EL (cell line): ENCODE measurements around the gene ELK3.

Source experiments
- DNase-seq: peaks from one replicate; pipeline ENCODE4 v3.0.0-alpha.2; 2016

The ELK3 gene

GRCh38 chr12:96215919-96216273 is 21.7 kb downstream of the ELK3 start:
- DNase-seq = no peak

- no peak for DNase-seq
These were observed 25.0 kb downstream of the ELK3 start for GRCh38 chr12:96218989-96219678.

- DNase-seq = peak; percentile 98
These were observed 25.6 kb downstream of the ELK3 start for GRCh38 chr12:96219700-96220206.

DNA sequence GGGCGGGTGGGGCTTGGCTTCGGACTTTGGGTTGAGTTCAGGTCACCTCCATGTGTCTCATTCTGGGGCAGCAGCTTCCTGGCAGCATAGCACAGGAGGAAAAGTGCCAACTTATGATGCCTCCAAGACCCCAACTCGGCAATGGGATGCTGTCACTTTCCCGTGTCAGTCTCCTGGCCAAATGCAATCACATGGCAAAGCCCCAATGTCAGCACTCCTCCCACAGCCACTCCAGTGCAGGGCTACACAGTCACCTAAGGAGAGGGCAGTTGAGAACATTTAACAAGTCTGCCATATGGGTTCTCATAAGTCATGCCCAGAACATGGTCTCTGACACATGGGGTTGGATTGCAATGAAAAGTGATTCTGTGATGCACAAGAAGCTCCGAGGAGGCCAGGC is 26.7 kb downstream of the ELK3 start:
- peak; percentile 64 for DNase-seq

GRCh38 chr12:96221391-96221790 is 27.2 kb downstream of the ELK3 start:
- no peak for DNase-seq

GRCh38 chr12:96223411-96224218 is 29.4 kb downstream of the ELK3 start:
- no peak for DNase-seq

GRCh38 chr12:96224219-96224615 is 30.0 kb downstream of the ELK3 start:
- DNase-seq = no peak

- no peak for DNase-seq
These were observed 31.1 kb downstream of the ELK3 start for GRCh38 chr12:96225044-96225855.

GRCh38 chr12:96225994-96226399 is 31.8 kb downstream of the ELK3 start:
- DNase-seq = no peak

DNA sequence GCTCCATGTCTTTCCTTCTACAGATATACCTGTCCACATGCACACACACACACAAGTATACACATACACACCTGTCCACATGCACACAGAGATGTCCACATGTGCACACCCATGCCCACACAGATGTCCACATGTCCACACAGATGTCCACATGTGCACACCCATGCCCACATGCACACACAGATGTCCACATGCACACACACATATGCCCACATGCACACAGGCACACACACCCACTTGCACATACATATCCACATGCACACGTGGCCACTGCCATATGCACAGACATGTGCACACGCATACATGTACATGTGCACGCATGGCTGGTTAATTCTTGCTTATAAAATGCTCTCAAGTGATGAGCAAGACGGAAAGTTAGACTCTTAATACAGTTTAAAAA is 32.2 kb downstream of the ELK3 start:
- DNase-seq = no peak

- no peak for DNase-seq
These were observed 32.7 kb downstream of the ELK3 start for GRCh38 chr12:96226801-96227348.

DNA sequence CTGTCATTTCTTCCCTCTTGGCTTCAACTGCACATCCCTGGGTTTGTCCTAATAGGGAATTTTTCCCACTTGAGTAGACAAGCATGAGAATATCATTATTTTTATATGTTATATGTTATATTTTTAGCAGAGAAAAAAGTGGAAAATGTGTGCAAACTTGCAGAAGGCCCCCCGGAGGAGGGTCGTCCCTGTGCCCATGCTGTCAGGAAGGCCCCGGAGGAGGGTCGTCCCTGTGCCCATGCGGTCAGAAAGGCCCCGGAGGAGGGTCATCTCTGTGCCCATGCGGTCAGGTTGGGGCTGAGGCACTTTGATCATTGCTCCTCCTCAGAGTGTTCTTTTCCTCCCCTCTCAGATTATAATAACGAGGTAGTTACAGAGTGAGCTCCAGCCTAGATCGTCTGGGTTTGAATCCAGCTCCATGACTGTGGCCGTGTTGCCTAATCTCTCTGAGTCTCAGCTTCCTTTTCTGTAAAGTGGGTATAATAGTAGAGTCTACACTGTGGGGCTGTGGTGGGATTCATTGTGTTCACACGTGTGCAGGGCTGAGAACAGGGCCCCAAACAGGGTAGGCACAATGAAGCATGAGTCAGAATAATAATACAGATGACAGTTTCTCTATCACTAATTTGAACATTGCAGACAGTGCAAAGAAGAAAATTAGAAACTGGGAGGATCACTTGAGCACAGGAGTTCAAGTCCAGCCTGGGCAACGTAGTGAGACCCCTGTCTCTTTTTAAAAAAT is 33.4 kb downstream of the ELK3 start:
- no peak for DNase-seq

GRCh38 chr12:96228566-96229248 is 34.5 kb downstream of the ELK3 start:
- no peak for DNase-seq

GRCh38 chr12:96230646-96231045 is 36.5 kb downstream of the ELK3 start:
- no peak for DNase-seq

DNA sequence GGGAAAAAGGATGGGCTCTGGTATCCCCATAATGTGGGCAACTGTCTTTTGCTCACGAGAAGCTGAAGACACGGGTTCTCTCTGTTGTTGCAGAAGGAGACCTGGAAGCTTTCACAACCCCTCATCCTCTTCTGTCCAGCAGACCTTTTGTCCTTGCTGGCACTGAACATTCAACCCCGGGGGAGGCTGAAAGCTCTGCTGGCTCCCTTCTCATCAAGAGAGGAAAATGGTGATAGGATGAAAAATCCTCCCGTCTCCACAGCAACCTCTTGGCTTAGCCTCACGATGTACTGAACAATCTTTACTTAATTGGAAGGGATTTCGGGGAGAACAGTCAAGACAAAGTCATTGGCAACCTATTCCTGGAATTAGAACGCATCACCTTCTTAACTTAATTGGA is 39.0 kb downstream of the ELK3 start:
- no peak for DNase-seq

- DNase-seq = peak; percentile 29
These were observed 39.8 kb downstream of the ELK3 start for GRCh38 chr12:96233939-96234461.

DNA sequence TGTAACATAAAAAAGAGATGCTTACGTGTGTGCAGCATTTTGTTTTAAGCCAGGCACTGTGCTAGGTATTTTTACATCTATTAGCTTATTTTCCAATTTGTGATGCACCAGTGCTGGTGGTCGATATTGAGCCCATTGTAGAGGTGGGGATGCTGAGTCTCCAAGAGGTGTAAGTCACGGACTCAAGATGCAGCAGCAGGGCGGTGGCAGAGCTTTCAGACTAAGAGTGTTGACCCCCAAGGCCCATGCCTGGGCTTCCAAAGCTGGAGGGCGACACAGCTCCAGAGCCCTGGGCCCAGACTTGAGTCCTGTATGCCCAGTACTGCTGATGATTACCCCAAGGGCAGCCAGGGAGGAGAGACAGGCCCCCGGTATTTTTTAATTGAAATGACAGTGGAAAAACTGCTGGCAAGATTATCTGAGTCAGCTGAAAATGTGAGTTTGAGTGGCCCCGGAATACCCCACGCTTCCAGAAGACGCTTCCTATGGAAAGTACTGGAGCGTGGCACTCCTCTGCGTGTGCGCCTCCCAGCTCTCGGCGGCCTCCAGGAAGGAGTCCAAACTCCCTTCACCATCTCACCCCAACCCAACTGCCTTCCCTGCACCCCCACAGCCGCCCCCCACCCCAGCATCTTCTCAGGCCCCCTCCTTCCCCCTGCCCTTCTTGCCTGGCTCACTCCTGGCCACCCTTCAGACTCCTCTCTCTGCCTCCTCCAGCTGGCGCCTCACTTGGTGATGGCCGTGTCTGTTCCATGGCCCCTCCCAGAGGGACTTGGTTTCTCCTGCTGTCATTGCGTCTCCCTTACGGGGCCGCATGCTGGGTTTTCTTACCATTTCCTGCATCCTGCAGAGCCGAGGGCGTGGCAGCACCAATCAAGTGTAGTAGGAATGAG is 40.7 kb downstream of the ELK3 start:
- no peak for DNase-seq

- DNase-seq = no peak
These were observed 41.3 kb downstream of the ELK3 start for GRCh38 chr12:96235484-96235826.

- DNase-seq = no peak
These were observed 42.1 kb downstream of the ELK3 start for GRCh38 chr12:96236221-96236822.

DNA sequence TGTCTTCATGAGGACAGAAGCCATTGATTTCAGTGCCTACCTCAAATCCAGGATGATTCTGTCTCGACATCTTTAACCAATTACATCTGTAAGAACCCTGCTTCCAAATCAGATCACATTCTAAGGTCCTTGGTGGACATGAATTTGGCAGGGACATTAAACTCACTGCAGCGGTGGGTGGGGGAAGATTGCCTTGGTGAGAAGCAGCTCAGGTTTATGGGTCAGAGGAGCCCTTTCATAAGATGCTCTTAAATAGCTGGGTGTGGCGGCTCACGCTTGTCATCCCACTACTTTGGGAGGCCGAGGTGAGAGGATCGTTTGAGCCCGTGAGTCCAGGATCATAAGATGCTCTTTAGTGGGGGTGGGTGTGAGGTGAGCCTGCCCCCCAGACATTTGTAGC is 42.9 kb downstream of the ELK3 start:
- no peak for DNase-seq
